AG09309 (cell line): Measurements from ENCODE around the gene PLEK.
A peak's percentile ranks its signal among the peaks of the same experiment; 100 is the strongest.

Experiments
- DNase-seq: peaks from one replicate; pipeline ENCODE4 v3.0.0-alpha.2; 2010; ENCODE audit warnings: low read depth
- H3K4me3 ChIP-seq: 2 replicates; pipeline ENCODE4 v1.5.1; 2011; ENCODE audit warnings: mild to moderate bottlenecking, low read depth, low read length, moderate library complexity; ENCODE audit not compliant: control insufficient read depth
- CTCF ChIP-seq: IDR thresholded peaks from 2 replicates; pipeline ENCODE4 v1.5.1; 2011; ENCODE audit warnings: mild to moderate bottlenecking, low read depth, low read length, inconsistent platforms; ENCODE audit not compliant: insufficient read depth, control insufficient read depth; ENCODE audit errors: missing control alignments

PLEK gene

DNA sequence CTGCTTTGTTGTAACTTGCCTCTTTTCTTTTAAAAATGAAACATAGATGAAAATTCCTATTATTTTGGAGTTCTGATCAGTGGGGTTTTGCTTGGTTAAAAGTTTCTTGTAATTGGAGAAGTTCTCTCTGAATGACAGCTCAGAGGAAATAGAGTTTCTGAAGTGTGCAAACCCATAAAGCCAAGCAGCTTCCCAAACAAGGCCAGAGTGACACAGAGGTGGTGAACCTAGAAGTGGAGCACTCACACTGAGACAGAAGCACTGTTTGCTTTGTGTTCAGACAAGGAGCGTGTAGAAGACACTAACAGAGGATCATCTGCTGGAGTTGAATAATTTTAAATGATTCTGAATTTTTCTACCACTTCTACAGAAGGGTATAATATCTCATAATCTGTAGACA is 52.8 kb downstream of the PLEK start:
- TF ChIP-seq CTCF, result no peak
- H3K4me3 ChIP-seq, result no peak overlapping the region
- DNase-seq, result no peak

- DNase-seq, result no peak
- no peak for TF ChIP-seq CTCF
- H3K4me3 ChIP-seq, result no peak overlapping the region
Observed at GRCh38 chr2:68418419-68418818, 53.3 kb downstream of the PLEK start.

GRCh38 chr2:68418855-68419254 is 53.8 kb downstream of the PLEK start:
- no peak for DNase-seq
- TF ChIP-seq CTCF, result no peak
- H3K4me3 ChIP-seq, result no peak overlapping the region

DNA sequence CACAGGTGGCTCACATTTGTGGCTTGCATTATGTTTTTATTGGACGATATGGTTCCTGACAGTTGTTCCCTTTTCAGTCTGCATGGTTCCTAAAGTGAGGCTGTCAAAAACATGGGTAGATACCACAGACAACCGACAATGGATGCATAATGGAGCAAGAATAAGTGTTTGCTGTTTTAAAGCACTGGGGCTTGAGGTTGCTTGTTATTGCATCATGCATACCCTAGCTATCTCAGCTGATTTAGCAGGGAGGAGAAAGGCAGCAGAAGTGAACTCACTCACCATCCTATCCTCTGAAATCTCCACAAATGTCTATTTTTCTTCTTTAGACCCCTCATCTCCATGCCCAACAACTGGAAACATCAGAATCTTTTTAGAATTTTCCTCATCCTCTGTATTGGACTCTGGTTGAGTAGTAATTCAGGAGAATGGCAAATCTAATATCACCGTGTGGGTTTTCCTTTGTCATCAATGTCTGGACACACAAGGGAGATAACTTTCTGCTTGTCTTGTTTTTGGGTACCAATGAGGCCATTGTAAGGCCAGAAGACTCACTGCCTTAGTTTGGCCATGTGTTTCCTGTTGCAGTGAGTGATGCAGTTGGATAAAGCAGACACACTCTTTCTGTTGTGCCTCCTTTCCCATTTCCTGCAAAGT is 55.3 kb downstream of the PLEK start:
- TF ChIP-seq CTCF, result no peak
- H3K4me3 ChIP-seq, result no peak overlapping the region
- peak; percentile 35 for DNase-seq

DNA sequence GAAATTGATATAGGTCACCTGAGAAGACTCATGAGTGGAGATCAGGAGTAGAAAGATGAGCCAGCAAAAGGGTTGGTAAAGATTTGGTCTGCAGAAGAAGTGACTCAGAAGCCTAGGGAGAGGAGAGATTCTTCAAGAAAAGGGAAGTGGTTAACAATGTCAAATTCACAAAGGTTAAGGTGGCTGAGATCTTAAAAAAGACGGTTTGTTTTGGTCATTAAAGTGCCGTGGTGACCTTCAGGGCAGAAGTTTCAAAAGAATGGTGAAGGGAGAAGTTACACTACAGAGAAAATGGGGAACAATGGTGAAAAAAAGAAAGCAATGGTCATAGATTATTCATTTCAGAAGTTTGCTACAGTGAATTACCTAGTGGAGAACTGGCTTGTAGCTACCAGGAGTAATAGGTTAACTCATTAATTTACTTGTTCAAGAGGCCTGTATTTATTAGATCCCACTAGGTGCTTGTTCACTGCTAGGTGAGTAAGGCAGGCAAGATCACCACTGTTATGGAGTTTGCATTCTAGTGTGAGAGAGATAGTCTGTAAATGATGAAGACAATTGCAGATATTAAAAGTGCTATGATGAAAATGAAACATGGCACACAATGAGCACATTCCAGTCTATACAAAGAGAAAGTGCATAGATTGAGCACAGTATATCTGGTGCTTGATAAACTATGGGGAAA is 59.0 kb downstream of the PLEK start:
- no peak for TF ChIP-seq CTCF
- no peak overlapping the region for H3K4me3 ChIP-seq
- DNase-seq, result no peak

GRCh38 chr2:68425503-68425902 is 60.4 kb downstream of the PLEK start:
- no peak overlapping the region for H3K4me3 ChIP-seq
- TF ChIP-seq CTCF, result no peak
- no peak for DNase-seq

- DNase-seq, result no peak
- TF ChIP-seq CTCF, result no peak
- H3K4me3 ChIP-seq, result no peak overlapping the region
Observed at GRCh38 chr2:68426446-68426845, 61.4 kb downstream of the PLEK start.
